NCI-H2107 (cell line): ENCODE measurements around the gene CFLAR.
"Not testable (repeated sequence)": the region's sequence is repeated elsewhere in the genome, so short reads cannot be mapped to it uniquely, and the experiment has no call there.

Experiments
- DNase-seq: peaks from one replicate; lab custom pipeline; 2025; lab: John Stamatoyannopoulos, UW

Gene CFLAR

DNA sequence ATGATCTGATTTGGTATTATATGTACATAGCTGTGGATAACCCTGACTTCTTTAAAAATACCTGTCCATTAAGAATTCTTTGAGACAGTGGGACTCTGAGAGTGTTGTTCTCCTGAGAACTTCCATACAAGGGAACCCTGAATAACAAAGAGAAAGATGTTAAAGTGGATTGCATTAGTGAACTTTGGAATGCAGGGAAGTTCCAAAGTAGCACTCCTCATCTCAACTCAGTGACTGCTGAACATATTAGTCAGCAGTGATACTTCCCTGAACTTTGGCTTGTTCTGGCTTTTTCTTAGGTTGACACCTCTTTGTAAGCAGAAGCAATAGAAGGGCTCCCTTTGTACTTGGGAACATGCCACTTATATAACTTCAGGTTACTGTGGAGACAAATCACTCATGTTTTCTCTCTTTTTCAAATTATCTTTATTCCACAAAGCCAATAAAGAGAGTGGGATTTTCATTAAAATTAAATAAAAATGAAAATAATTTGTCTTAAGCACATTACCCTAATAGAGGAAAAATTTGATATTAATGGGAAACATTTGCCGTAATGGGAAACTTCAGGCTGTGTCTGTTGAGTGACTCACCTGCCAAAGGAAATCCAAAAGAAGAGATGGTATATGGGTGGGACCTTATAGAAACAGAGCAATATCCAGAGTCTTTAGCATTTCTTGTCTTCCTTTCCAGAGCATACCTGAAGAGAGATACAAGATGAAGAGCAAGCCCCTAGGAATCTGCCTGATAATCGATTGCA is 33.3 kb downstream of the CFLAR start:
- DNase-seq = no peak

DNA sequence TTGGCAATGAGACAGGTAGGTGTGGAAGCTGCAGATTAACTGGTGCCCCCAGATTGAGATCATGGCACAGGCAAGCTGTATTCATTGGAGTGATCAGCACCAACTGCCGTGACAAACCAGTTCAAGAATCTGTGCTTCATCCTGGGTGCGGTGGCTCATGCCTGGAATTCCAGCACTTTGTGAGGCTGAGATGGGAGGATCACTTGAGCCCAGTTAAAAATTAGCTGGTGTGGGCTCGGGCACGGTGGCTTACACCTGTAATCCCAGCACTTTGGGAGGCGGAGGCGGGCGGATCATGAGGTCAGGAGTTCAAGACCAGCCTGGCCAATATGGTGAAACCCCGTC is 33.8 kb downstream of the CFLAR start:
- DNase-seq = not testable (repeated sequence)

DNA sequence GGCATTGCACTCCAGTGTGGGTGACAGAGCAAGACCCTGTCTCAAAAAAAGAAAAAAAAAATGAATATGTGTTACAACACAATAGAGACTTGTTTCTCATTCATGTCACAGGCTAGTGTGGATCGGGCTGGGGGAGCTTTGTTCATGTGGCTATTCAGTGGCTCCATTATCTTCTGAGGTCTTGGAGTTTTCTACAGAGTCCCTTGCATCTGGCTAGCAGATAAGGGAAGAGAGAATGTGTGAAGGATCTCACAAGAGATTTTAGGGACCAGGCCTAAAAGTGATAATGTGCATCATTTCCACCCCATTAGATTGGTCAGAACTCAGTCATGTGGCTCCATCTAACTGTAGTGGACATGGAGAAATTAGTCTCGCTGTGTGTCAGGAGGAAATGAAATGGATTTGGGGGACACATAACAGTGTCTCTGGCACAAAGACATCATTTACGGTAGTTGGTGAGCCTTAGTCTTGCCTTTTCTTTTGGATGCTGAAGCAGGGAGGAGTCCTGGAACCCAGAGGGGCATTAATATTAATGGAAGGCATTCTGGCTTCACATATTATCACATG is 34.6 kb downstream of the CFLAR start:
- no peak for DNase-seq

DNA sequence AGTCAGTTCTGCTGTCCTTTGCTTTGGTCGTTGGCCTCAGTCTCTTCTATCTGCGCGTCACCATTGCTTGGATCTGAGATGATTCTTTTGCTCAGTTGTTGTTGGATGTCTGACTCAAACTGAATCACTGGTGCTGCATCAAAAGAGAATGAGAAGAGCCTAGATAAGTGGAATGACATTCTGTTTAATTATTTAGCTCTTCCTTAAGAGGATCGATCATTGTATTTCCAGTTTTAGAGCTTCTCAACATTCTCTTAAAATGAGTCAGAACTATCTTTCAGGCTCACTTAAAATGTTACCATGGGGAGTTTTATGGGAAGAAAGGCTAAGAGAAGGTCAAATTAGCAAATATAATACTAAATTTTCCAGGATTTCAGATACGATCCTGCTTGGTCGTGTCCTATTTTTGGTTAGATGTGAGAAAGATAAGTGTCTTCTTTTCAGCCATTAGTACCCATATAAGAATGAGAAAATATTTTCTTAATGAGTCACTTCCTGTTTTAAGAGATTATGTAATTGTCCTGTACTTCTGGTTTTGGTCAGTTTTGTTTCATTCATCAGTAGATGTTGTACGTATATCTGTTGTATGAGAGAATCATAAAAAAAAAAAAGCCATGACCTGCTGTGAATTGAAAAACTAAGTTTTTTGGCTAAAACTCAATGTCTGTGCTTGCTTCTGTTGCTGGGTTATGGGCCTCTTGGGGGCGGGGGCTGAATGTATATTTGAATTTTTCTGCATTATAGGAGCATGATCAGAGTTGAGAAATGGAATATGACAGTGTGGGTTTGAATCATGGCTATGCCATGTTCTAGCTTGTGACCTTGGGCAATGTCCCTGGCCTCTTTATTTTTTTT is 35.4 kb downstream of the CFLAR start:
- no peak for DNase-seq

DNA sequence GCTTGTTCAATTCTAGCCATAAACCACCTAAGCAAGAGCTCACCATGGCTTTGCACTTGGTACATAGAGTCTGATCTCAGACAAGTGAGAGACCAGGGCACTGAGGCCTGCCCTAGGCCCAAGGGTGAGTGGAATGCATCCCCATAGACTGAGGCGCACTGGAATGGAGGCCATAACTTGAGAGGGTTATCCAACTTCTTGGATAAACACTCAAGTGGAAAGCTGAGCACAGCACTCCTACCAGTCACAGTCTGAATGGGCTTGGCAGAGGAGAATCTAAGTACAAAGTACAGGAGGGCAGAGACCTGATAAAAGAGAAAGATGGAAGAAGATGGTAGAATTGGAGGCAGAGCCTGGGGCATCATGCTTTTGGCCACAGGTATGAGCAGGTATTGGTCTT is 36.6 kb downstream of the CFLAR start:
- no peak for DNase-seq

DNA sequence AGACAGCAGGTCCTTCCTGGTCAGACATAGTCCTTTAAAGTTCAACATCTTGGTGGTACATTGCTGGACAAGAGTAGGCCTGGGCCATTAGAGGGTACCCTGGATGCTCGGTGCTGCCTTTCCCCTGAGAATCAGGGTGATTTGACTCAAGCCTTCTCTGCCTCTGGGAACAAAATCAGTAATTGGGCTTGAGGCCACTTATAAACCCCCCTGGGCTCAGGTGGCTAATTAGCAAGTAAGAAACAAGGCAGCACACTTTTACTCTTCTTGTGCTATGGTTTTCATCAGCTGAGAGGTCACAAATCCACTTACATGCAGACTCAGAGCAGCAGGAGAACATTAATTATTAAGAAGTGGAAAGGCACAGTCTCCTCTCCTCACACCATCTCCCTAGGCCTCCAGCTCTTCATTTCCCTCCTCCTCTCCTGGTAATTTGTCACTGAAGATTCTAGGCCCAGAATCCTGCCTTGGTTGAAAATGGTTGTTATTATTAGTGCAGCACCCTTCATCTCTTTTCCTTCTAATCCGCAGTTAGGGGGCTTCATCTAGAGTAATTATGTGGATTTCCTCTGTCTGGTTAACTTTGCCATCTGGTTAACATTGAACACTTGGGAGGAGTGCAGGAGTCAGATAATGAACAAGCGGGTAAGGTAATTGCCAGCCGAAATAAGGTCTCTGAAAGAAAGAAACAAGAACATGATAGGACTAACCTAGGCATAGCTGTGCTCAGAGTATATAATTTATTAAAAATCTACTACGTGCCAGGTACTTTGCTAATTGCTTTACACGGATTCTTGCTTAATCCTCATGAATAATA is 37.2 kb downstream of the CFLAR start:
- DNase-seq = no peak

DNA sequence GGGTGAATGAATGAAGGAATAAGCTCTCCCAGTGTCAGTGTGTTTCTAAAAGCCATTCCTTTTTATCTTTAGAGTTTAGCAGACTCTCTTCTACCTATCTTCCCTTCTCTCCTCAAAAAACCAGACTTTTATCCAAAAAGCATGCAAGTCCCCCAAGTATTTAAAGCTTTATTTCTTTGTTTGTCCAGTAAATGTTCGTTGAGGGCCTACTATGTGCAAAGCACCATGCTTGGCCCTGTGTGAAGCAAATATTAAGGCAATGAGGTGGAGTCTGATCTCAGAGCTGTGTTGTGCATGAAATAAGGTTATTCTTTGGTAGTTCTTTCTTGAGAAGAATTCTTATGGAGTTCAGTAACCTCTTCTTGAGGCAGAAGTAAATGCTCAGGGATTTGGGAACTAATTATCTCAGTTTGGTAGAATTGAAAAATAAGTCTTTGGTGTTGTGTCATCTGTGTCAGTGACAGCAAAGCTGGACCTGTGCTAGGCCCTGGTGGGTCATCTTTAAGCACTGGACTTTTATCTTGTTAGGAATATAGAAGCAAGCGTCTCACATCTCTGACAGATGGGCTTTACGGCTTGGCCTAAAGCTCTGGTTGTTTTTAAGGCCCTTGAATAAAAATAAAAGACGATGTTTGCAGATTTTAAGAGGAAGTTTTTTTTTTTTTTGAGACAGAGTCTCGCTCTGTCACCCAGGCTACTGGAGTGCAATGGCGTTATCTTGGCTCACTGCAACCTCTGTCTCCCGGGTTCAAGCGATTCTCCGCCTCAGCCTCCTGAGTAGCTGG is 38.8 kb downstream of the CFLAR start:
- no peak for DNase-seq

DNA sequence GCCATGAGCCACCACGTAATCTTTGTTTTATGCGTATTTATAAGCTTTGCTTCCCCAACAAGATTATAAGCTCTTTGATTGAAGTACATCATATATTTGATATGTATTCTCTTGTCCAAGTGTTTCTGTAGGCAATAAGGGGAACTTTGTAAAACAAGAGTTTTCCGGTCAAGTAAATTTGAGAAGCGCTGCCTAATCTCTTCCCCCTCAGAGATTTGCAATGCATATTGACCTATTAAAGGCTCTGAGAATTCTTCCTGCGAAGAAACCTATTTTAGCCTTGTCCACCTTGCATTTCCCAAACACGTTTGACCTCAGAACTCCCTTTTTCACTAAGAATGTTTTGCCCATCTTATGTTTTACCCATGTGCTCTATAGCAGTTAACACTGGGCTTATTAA is 40.1 kb downstream of the CFLAR start:
- no peak for DNase-seq

DNA sequence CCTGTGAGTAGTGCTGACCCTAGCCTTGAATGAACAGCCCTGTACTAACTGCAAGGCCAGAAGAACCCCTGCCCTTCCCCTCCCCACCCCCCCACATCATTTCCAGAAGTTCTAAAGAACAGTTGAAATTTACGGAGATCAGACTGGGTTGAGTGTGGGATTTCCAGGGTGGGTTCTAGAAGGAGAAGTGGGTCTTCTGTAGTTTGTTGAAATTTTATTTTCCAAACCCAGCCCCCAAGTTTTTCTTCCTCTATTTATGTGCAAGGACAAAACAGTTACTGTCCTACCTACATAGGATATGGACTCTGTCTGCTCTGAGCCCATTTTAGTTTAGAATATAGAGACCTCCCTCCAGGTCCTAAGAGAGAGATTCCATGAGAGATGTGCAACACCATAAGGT is 40.7 kb downstream of the CFLAR start:
- no peak for DNase-seq

DNA sequence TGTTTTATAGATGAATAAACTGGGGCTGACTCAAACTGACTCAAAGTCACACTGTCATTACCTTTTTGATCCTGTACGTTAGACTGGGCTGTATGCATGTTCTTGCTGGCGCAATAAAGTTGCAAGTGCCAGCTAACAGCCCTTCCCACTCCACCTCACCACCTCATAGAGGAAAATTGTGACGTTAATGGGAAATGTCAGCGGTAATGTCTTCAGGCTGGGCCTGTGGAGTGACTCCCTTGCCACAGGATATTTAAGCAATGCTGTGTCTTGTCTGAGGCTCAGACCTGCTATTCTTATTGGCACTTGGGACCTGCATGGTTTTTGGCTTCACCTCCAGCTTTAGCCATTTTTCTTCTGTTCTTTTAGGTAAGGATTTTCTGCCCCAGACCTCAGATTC is 41.7 kb downstream of the CFLAR start:
- no peak for DNase-seq

DNA sequence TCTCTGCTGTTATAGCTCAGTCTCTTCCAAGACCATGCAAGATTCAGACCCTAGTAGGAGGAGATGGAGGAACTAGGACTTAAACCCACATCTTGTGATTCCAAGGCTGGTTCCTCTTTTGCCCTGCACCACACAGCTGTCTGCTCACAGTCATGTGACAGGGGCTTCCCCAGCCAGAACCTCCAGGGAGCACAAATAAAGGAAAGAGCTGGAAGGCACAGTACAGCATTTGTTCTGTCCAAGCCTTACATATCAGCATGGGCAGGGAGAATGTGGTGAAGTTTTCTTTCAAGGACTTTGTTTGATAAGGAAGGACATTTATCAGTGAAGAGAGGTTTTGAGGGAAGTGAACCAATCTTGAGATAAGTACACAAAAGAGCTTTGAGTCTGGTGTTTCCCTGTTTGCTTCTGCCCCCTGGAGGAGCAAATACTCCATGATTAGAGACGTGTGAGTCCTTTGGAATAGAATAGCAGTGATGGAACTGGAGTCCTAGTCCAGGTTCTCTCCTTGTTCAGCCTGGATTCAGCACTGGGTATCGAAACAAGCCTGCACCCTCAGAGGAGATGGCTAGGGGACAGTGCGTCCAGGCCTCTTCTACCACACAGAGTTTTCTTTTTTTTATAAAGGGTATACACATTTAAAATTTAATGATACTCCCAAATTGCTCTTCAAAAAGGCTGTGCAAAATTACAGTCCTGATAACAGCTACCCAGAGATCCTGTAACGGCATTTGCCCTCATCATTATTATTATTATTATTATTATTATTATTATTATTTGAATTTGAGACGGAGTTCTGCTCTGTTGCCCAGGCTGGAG is 42.4 kb downstream of the CFLAR start:
- DNase-seq = no peak

DNA sequence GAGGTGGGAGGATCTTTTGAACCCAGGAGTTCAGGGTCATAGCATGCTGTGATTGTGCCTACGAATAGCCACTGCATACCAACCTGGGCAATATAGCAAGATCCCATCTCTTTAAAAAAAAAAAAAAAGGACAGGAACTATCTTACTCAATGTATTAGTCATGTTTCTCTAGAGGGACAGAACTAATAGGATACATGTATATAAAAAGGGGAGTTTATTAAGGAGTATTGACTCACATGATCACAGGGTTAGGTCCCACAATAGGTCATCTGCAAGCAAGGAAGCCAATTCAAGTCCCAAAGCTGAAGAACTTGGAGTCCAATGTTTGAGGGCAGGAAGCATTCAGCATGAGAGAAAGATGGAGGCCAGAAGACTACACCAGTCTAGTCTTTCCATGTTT is 48.2 kb downstream of the CFLAR start:
- no peak for DNase-seq

DNA sequence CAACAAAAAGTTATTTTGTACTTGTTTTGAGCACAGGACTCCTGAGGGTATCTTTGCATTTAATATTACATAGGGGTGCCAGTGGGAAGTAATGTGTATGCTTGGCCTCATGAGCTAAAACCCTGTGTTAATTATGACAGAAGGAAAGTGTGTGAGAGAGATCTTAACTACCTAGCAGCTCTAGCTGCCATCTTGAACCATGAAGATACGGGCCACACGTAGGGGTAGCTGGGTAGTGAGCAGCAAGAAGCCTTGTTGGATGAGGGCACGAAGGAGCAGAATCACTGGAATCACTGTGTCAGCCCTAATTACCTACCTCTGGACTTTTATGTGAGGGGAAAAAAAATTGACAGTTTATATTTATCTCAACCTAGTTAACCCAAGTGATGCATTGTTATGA is 51.6 kb downstream of the CFLAR start:
- no peak for DNase-seq

DNA sequence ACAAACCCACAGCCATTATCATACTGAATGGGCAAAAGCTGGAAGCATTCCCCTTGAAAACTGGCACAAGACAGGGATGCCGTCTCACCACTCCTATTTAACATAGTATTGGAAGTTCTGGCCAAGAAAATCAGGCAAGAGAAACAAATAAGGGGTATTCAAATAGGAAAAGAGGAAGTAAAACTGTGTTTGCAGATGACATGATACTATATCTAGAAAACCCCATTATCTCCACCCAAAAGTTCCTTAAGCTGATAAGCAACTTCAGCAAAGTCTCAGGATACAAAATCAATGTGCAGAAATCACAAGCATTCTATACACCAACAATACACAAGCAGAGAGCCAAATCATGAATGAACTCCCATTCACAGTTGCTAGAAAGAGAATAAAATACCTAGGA is 52.5 kb downstream of the CFLAR start:
- DNase-seq = not testable (repeated sequence)

DNA sequence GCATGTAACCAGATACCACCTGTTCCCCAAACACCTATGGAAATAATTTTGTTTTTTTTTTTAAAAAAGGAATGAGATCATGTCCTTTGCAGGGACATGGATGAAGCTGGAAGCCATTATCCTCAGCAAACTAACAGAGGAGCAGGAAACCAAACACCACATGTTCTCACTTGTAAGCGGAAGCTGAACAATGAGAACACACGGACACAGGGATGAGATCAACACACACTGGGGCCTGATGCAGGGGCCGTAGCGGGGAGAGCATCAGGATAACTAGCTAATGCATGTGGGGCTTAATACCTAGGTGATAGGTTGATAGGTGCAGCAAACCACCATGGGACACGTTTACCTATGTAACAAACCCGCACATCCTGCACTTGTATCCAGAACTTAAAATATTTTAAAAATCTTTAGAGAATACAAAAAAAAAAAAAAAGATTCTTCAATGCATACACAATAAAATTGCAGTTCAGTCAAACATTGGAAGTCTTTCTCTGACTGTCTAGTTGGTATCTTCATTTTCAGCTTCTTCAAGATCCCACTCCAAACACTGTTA is 55.4 kb downstream of the CFLAR start:
- no peak for DNase-seq

DNA sequence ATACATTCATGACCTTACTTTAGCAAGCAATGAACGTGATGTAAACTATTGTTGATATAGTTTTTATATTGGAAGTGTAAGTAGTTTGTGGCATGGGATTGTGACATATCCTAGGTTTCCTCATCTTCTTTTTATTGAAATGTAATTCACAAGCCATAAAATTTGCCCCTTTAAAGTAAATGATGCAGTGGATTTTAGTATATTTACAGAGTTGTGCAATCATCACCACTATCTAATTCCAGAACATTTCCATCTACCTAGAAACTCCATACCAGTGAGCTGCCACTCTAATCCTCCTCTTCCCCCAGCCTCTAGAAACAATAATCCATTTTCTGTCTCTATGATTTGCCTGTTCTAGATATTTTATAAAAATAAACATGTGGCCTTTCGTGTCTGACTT is 56.3 kb downstream of the CFLAR start:
- DNase-seq = no peak

DNA sequence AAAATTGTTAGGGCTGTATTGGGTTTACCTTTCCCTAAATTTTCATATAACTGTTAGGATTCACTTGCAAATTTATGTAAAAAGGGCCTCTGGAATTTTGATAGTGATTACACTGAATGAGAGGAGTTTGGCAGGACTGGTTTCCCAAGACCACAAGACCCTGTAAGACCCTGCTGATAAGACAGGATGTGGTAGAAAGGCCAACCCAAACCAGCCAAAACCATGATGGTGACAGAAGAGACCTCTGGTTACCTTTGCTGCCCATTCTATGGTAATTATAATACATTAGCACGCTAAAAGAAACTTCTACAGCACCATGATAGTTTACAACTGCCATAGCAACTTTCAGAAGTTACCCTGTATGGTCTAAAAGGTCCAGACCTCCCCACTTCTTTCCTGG is 58.7 kb downstream of the CFLAR start:
- no peak for DNase-seq

DNA sequence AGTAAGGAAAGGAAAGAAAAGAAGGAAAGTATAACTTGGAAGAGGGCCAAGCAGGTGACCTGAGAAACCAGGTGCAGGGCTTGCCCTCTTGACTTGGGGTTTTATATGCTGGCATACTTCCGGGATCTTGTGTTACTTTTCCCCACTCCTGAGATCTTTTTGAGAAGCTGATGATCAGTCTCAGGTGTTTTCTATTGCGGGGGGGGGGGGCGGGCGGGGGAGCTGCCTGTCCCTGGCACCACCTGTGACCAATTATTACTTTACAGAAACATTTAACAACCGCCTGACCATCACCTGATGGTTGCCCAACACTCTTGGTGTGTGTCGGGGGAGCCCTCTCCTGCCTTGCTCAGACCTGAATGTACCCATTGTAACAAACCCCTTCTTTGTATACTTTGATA is 60.1 kb downstream of the CFLAR start:
- DNase-seq = no peak

DNA sequence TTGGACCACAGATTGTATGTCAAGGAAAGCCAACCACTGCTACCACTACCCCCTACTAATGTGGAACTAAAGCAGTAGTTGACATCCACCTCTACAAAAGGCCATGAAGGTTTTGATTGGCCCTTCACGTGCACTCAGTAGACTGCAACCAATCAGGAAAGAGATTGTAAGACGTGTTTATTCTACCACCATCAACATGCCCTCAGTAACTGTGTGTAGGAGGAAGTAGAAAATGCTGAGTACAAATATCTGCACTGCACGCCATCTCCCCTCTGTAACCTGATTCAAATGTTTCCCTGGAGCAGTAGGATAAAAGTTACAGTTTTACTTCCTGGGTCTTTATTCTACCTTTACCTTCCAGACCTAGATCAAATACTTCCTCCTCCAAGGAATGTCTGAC is 64.0 kb downstream of the CFLAR start:
- no peak for DNase-seq

DNA sequence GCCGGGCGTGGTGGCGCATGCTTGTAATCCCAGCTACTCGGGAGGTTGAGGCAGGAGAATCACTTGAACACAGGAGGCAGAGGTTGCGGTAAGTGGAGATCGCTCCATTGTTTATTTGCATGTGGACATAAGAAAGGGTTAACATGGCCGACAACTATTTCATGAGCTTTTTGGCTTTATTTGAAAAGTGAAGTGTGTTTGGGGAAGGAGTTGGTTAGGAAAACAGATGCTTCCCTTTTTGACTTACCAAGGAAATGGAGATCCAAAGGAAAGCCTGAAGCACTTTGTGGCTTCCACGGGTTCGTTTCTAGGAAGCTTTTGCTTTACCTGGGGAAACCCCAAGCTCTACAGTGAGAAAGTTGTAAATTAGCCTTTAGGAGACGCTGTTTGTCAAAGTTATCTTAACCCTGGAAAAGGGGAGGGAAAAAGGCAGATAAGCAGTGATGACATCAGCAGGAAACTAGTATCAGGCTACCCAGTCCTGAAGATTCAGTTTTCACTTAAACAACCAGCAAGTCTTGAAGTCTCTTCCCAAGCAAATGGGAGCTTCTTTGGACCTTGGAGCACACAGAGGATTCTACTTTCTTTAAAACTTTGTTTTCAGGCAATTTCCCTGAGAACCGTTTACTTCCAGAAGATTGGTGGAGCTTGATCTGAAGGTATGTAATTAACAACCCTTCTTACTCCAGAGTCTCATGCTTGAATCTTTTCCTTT is 66.8 kb downstream of the CFLAR start, which contains the start of gene CASP10:
CASP10 (plus strand) TSS at position 492 of the 715 bp plus-strand sequence. CDS start 2,637 bp downstream, outside the sequence.
- no peak for DNase-seq
